Urothelium cell line (cell line): Measurements from ENCODE around the gene FAM229B.
"Not testable (repeated sequence)": the region's sequence is repeated elsewhere in the genome, so short reads cannot be mapped to it uniquely, and the experiment has no call there.

ENCODE experiments used
- DNase-seq: peaks from one replicate; pipeline ENCODE4 v3.0.0; 2011; ENCODE audit warnings: low spot score, mixed read lengths
- FAIRE-seq: peaks from 2 replicates; lab custom pipeline; 2011; peaks lifted over from hg19 to GRCh38; lab: Jason Lieb, UNC

The FAM229B gene, protein sequence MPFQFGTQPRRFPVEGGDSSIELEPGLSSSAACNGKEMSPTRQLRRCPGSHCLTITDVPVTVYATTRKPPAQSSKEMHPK

GRCh38 chr6:112087136-112087911 is at the start of gene FAM229B, which contains the start of gene TUBE1:
FAM229B (plus strand) TSS chr6:112087591; CDS start chr6:112099284, 11,693 bp downstream.
TUBE1 (minus strand) TSS chr6:112087482; CDS start chr6:112087434, 48 bp downstream.
- DNase-seq (peak; percentile 80), FAIRE-seq (no peak)

DNA sequence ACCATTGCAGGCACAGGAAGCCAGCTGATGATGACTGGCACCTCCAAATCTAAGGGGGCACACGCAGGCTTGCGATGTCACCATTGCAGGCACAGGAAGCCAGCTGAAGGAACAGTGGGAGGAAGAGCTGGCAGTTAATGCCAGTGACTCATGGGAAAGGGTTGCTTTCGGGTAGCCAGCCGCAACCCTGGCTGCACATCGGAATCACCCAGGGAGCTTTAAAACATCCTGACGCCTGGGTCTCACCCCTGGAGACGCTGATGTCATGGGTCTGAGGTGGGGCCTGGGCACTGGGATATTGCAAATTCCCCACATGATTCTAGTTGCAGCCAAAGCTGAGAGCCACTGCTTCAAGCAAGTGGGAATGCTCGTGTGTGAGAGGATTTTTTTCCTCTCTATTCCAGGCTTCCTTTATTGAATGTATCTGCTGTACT is 49.6 kb upstream of the FAM229B start:
- no peak for FAIRE-seq
- DNase-seq, result peak; percentile 80

DNA sequence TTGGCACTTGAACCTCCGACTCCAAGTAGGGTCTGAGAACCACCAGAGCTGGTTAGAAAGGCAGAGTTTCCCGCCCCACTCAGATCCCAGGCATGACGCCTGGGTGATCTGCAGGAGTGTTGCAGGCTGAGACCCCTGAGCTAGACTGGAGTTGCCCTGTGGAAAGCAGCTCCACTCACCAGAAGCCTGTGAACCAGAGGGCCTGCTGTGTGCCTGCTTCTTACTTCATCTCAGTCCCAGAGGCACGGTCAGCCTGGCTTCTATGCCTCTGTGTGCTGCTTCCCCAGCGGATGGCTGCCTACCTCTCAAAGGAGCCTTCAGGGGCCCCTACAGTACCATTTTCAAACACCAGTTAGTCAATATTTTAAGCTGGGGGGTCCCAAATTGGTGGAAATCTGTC is 49.1 kb upstream of the FAM229B start:
- no peak for FAIRE-seq
- no peak for DNase-seq

DNA sequence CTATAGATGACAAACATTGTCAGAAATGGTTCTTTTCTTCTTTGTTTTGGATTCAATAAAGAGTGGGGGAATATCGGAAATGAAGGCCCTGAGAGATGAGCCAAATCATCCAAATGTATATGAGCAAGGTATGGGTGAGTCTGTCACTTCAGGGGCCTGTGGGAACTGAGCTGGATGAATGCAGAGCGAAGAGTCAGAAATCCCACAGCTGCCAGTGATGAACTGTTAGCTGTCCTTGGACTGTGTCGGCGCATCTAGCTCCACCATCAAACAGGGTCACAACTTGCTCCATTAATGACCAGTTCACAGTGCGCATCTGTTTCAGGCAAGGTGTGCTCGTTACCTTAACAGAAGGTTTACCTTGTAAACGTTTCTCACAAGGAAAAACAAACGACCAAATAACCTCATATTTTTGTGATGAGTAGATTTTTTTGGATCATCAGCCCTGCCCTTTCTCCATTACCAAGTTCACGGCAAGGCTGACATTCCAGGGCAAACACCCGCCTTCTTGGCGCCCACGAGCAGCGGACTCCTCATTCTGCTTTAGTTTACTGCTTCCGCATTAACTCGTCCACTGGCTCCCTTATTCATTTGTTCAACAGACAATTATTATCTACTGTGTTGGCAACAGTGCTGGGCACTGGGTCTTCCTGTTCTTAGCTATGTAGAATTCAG is 48.5 kb upstream of the FAM229B start:
- FAIRE-seq (no peak), DNase-seq (no peak)

DNA sequence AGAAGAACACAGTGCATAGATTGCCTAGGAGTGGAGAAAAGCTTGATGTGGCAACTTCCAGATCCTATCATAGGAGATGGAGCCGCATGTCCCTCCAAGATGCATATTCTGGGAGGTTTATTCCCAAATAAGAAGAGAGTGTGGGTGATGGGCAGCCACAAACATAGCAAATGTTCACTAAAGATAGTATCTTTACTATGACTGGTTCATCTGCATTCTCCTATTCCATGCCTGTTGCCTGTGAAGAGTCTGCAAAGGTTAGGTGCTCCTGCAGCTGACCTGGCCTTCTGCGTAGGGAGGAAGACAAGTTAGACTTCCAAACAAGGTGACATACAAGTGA is 48.0 kb upstream of the FAM229B start:
- DNase-seq (no peak), FAIRE-seq (no peak)

DNA sequence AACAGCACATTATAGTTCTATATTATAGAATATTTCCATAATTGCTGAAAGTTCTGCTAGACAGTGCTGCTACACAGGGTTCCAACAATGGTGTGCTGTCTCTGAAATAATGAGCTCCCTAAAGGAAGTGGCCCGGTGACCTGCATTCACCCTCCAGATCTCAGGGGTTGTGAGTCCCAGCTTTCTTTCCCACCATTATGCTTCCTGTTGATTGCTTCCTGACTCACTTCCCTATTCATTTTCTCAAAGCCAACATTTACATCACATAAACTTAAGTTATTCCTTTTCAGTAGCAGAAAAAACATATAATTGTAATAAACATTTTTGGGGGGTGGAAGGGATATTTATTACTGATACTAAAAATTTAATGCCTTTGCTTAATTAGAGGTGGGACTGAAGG is 46.4 kb upstream of the FAM229B start:
- FAIRE-seq (no peak), DNase-seq (no peak)

DNA sequence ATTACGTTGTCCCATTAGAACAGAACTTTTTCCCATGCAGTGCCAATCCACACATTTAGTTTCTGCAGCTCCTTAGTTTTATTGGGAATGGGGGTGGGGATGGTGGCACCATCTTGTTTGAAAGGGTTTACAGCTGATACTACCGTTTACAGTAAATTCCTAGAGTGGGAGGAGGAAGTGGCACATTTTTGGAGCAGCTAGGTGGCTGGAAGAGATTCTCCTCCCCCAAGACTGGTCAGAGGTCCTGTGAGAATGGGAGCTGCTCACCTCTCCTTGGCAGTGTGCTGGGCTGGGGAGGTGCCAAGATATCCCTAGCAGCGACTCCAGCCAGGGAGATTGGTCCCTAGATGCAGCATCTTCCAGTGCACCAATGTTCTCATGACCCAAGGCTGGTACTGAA is 45.9 kb upstream of the FAM229B start:
- DNase-seq, result no peak
- FAIRE-seq, result no peak

- peak; percentile 72 for DNase-seq
- FAIRE-seq, result no peak
These were observed 44.1 kb upstream of the FAM229B start for GRCh38 chr6:112043032-112044007.

- no peak for DNase-seq
- FAIRE-seq, result no peak
These were observed 43.2 kb upstream of the FAM229B start for GRCh38 chr6:112044196-112044595.

DNA sequence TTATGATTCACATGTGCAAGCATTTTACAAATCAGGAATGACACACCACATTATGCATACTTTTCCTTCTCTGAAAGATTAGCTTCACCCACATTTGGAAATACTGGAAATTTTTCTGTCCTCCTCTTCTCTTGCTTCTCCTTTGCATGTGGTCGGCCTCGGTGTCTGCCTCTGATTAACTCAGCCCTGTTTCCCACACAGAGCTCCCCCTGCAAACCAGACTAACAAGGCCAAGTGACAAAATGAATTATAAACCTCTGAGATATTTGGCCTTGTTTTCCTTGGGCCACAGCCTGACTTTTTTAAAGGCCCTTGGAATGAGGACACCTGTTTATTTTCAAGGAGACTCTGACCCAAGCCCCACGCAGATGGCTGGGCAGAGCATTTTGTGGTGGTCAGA is 42.5 kb upstream of the FAM229B start:
- FAIRE-seq (no peak), DNase-seq (no peak)

- FAIRE-seq, DNase-seq: not testable (repeated sequence)
These were observed 39.9 kb upstream of the FAM229B start for GRCh38 chr6:112047523-112047922.

DNA sequence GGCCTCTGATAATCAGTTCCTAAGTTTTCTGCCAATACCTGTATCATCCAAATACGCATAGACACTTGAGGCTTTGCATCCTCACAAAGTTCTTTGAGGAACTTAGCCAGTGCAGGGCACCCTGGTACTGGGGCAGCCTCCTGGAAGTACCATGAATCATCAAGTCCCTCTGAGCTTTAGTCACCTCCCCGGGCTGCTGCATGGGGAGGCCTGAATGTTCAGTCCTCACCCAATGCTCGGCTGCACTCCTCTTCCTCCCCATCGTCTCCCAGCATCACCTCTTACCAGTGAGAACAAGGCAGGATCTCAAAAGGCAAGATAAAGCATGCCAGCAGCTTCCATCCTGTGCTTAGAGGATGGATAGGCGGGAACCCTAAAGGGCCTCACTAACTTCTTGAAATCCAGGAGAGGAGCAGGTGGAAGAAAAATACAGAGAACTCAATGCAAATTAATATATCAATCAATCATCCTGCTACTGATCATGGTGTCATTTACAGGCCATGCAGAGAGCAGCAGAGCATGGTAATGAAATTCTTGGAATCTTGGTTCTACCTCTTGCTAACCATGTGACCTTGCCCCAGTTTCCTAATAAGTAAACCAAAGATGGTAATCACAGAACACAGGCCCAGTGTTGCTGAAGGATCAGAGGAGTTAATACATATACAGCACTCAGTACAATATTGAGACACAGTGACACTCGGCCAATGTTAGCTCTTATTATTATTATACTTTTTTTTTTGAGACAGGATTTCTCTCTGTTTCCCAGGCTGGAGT is 38.2 kb upstream of the FAM229B start:
- DNase-seq (no peak), FAIRE-seq (no peak)

DNA sequence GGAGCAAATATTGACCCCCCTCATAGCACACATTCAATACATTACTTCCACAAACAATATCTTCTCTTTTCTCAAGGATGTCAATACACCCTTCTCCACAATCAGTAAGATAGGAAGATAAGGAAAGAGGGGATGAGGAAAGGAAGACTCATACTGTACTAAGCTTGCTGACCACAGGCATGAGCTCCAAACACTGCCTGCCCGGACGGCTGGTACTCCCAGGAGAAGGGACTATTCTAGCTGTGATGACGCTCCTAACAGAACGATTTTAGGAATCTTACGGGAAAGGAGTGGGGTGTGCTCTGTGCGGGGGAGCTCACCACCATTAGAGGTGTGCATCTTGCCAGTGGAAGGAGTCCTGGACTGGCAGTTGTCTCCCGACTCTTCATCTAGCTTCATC is 37.4 kb upstream of the FAM229B start:
- no peak for FAIRE-seq
- no peak for DNase-seq

DNA sequence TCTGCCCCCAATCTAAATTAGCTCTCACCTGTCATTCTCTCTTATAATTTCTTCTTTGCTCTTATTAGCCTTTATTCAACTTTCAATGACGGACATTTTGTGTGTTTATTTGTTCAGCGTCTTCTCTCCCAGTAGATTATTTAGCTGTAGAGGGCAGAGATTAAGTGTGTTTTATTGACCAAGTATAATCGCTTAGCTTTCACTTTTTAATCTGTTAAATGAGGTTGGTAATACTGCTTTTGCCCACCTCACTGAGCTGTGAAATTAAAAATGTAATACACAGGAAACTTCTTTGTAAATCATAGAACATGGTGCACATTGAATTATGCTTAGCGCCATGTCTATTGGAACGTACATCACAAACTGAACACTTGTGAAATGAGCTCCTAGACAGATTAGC is 37.0 kb upstream of the FAM229B start:
- FAIRE-seq, result no peak
- no peak for DNase-seq

GRCh38 chr6:112051251-112051740 is 36.1 kb upstream of the FAM229B start:
- not testable (repeated sequence) for DNase-seq, FAIRE-seq

- FAIRE-seq (no peak), DNase-seq (no peak)
These were observed 33.4 kb upstream of the FAM229B start, which contains the start of gene CCN6 for GRCh38 chr6:112054001-112054400. CCN6 (plus strand) TSS chr6:112054104; CDS start chr6:112054358, 254 bp downstream.

- FAIRE-seq, result no peak
- no peak for DNase-seq
These were observed 32.7 kb upstream of the FAM229B start for GRCh38 chr6:112054555-112055190.

GRCh38 chr6:112058243-112059032 is 29.0 kb upstream of the FAM229B start:
- FAIRE-seq (no peak), DNase-seq (no peak)

DNA sequence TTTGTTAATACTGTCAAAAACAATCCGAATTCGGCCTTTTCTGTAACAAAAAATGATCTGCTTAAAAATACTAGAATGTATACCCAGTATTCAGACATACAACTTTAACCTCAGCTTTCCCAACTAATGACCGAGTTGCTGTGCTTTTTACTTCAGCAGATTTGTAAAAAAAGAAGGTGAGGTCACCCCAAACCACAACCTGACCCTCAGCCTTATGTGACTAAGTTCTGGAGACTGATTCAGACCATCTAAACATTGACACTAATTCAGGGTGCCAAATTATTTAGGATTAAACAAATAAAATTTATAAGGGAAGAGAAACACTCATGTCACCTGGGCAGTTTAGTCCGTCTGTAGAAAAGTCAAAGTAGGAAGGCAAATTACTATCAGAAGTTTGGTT is 25.8 kb upstream of the FAM229B start:
- DNase-seq (no peak), FAIRE-seq (no peak)
